Hematopoietic multipotent progenitor cell treated with erythropoietin and hydrocortisone succinate and interleukin-3 and kit ligand, for 6 days (in vitro differentiated cells): Measurements from ENCODE around the gene CAMSAP1.

Source experiments
- DNase-seq: peaks from one replicate; pipeline ENCODE4 v3.0.0-alpha.2; 2015

The CAMSAP1 gene

DNA sequence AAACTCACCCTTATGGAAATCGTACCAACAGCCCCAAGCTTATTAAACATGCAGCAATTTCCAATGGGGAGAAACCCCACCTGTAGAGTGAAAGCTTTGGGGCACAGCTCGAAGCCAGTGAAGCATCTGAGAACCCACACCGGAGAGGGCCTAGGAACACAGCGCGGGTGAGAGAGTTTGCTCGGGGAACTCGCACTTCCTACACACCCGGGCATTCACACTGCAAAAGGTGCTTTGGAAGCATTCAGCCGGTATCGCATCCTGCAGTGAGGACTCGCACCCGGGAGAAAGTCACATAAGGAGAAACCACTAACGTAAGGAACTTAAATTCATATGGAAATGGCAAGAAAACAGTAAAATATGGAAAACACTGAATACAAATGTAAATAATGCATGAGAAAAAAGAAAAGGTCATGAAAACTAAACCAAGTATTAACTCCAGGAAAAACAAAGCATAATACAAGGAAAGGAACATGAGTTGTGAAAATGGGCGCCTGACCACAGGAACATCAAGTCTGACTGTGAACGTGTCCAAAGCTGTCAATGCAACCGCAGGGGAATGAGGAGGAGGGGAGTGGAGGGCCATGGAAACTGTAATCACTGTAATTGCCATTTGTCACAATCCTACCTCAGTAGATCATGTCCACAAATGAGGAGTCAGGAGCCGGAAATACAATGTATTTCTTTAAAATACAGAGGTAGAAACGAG, 28.7 kb downstream of the CAMSAP1 start:
- no peak for DNase-seq

DNA sequence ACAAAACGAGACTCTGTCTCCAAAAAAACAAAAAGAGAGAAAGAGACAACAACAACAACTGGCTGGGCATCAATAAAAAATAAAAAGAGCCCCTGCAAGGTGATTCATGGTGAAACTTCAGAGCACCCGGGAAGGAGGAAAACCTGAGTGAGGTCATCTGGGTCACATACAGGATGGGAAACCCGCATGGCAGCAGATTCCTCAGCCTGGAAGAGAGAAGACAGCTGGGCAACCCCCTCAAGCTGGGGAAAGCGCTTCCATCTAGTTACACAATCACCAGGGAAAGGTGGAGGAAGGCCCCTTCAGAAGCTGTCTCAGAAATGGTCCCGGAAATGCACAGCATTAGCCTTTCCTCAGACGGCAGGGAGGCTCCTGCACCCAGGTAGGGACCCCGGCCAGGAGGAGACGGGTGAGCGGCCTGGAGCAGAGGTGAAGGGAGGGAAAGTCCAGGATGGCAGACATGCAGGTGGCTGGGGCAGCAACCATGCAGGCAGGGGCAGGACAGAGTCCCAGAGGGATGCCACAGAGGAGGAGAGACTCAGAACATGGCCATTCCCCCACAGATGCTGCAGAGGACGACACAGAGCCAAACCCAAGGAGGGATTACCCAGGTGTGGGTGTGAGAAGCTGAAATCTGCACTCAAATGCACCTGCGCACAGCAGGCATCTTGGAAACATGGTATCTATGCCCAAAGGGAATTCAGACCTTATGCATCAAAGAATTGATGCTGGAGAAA, 29.4 kb downstream of the CAMSAP1 start:
- DNase-seq, result no peak

DNA sequence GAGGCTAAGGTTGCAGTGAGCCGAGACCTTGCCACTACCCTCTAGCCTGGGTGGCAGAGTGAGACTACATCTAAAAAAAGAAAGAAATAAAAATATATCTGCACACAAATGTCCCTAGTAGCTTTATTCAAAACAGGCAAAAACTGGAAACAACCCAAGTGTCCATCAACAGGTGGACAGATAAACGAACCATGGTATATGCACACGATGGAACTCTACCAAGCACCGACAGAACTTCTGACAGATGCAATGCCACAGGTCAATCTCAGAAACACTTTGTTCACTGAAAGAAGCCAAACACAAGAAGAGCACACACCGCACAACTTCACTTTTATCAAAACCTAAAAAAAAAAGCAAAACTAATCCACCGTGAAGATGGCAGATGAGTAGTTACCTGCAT, 30.4 kb downstream of the CAMSAP1 start:
- no peak for DNase-seq

DNA sequence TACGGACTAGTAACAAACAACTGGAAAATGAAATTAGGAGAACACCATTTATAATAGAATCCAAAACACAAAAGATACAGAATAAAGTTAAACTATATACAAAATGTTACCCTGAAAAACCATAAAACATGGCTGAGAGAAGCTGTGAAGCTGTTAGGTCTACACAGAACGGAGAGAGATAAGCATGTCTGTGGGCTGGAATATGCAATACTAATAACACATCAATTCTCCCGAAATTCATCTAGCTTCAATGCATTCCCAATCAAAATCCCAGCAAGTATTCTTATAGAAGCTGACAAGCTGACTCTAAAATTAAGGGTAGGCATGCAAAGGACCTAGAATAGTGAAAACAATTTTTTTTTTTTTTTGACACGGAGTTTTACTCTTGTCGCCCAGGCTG, 32.5 kb downstream of the CAMSAP1 start:
- DNase-seq, result no peak

DNA sequence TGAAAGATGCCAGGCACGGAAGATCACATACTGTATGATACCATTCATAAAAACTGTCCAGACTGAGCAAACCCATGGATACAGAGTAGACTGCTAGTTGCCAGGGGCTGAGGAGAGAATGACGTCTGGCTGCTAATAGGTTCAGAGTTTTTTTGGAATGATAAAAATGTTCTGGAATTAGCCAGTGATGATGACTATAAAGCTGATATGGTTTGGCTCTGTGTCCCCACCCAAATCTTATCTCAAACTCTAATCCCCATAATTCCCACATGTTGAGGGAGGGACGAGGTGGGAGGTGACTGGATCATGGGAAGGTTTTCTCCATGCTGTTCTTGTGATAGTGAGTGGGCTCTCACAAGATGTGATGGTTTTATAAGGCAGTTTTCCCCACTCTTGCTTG, 37.4 kb downstream of the CAMSAP1 start:
- DNase-seq, result no peak

DNA sequence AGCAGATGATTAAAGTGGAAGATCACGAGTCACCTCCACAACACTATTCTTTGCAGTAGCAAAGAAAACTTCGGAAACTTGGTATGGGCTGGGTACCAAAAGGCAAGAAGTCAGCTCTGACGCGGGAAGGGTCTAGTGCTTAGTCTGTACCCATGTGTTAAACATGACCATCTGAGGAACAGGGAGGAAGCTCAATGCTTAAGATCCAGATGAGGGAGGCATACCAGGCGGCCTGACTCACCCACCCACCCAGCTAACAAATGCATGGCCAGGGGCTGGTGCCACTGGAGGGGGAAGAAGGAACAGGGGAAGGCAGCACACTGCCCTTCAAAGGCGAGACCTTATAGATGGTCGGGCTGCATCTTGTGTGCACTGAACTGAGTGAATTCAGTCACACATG, 41.8 kb downstream of the CAMSAP1 start:
- DNase-seq, result no peak

DNA sequence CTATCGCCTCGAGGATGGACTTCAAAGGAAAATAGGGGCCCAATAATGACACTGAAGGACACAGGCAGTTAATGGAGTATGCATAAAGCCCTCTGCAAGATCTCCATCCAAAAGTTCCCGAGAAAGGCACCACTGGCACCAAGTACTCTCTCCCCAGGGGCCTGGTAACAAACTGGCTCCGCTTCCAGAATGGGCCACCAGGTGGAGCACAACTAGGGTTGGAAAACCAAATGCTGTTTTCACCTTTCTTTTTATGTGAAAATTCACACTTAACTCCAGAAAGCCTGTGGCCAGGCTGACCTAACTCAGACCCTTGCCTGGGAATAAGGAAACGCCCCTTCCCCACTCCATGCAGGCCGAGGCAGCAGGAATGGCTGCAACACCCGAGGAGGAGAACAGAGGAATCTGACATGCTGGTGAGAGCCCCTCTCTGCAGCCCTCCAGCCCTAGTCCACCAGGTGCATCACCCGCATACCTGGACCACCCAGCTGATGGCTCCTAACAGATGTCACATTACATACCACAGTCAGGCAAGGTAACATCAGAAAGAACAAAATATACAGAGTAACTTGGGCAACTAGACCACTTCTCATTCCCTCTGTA, 42.8 kb downstream of the CAMSAP1 start:
- peak; percentile 82 for DNase-seq

DNA sequence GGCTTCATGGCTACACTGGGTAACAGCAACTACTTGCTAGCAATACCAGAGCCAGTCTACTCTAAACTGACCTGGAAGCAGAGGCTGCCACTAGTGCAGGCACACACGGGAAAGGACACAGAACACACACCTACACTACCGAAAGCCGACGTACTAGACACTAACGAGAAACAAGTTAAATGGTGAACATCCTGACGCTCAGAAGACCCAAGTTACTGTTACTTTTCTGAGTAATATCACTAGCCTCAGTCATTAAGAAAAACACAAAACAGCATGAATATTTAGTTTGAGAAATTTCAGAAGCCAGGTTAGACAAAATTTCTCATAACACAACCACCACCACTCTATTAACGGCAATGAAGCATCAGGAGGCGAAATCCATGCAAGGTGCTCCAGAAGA, 44.5 kb downstream of the CAMSAP1 start:
- DNase-seq, result no peak

DNA sequence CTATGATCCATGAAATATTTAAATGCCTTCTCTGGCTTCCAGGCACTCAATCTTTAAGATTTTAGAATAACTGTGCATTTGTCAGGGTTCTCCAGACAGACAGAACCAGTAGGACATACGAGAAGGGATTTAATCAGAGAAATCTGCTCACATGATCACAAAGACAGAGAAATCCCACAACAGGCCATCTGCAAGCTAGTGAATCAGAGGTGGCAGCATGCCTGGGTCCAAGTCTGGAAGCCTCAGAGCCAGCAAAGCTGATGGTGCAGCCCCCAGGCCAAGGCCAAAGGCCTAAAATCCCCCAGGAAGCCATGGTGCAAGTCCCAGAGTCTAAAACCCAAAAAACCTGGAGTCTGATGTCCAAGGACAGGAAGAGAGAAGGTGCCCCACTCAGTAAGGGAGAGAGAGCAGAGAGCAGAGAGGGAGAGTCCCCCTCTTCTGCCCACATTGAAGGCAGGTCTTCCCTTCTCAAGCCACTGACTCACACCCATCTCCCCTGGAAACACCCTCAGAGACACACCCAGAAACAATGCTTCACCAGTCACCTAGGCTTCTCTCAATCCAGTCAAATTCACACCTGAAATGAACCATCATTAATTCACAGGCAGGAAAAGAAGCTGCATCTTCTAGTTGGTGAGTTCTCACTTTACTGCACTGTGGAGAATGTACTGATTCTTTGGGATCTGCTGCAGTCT, 48.7 kb downstream of the CAMSAP1 start:
- no peak for DNase-seq

DNA sequence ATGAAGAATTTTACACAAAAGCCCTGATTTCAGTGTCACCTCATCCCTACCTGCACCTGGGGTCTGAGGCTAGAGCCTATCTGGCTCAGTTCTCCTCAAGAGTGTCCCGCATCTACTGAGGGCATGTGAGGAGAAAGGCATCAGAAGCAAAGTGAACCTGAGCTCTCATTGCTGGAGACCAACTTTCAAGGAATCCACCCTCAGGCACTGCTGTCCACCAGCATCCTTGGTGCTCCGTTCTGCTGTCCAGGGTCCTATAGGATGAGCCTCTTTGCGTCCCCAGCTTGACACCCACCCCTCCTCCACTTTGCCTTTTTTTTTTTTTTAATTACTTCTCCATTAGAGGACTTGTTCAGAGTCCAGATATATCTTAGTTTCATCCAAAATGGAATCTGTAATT, 49.5 kb downstream of the CAMSAP1 start:
- DNase-seq, result no peak

DNA sequence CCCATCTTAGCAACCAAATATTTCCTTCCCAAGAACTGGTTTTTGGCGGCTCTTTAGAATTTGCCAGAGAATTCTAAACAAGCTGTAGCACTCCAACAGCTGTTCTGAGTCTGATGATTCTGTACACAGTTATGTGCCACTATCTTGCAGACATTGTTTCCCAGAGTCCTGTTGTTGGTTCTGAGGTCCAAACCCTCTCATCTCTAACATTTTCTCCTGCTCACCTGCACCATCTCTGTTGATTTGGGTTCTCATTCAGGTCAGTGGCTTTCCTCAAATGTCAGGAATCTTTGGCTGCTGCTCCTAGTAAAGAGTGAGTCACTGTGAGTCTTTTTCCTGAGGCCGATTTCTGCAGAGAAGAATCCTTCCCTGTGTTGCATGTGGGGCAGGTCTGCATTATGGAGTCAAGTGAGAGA, 50.0 kb downstream of the CAMSAP1 start:
- DNase-seq, result no peak

DNA sequence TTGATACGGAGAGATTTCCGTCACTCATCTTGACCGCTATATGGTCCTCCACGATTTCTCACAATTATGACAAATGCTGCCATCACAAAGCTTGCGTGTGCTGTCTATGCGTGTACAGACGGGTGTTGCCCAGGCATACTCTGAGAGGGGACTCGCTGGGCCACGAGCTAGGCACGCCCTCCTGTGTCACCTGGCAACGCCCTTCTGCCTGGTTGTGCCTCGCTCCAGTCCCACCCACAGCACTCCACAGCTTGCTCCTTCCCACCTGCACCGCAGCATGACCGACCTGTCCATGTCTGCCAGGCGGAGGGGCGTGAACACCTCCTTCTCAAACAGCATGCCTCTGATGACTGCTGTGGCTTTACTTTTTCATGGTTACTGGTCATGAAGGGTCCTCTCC, 55.6 kb downstream of the CAMSAP1 start:
- DNase-seq, result no peak

DNA sequence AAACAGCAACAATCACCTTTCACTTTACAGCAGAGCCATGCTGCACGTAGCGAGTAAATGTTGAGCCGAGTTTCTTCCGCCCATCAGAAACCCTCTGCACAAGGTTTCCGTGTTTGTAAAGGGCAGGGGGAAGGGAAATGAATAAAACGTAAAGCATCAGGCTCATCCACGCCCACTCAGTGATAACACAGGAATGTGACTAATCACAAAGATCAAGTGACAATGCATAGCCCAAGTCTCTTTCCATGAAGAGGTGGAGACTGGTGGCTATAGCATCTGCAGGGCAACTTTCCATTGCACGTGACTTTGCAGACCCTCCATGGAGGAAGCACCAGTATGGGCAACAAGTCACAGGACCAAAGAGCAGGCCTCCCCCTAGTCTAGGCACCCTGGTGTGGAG, 56.6 kb downstream of the CAMSAP1 start:
- no peak for DNase-seq

DNA sequence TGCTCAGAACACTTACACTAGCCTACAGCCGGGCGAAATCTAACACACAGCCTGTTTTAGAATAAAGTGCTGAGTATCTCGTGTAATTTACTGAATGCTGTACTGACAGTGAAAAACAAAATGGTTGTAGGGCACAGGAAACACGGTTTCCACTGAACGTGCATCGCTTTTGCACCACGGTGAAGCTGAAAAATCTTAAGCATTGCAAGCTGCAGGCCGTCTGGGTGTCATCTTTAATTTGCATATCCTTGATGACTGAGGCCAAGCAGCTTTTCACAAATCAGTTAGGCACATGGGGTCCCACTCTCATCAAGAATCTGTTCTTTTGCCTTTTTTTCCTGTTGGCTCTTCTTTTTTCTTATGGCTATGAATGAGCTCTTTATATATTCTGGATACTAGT, 58.2 kb downstream of the CAMSAP1 start:
- DNase-seq, result no peak

DNA sequence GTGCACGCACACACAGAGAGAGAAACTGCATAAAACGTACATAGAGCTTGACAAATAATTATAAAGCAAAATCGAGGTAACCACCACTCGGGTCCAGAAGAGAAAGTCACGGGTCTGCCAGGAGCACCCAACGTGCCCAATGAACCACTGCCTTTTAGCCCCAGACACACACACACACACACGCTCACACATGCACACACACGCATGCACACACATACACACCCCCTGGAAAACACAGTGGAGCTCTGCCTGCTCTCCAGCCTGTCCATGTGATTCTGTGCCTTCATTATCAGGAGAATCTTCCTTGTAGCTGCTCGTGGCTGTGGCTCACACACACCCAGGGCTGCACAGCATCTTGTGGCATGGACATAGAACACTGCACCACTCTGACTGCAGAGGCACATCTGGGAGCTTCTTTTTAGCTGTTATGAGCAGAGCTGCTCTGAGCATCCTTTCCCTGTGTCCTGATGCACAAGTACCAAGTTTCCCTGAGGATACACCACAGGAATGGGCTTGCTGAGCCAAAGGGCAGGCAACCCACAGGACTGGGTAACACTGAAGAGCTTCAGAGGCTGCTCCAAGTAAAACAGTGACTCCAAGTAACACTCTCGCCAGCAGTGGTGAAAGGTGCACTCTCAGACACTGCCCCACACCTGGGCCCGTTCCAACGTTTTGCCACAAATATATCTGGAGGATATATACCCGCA, 58.9 kb downstream of the CAMSAP1 start:
- peak; percentile 20 for DNase-seq

DNA sequence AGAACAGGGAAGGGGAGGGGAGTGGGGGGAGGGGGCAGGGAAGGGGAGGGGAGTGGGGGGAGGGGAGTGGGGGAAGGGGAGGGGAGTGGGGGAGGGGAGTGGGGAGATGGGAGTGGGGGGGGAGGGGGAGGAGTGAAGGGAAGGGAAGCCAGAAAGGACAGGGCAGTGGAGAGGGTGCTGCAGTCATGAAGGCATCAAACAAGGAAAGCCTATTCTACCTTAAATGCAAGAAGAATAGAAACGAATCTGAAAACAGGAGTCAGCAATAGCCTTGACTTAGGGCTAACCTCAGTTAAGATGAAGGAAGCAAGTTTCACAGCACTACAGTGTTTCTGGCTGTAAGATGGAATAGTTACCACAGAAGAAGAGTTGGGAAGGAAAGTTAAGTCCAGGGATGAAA, 59.5 kb downstream of the CAMSAP1 start:
- peak; percentile 15 for DNase-seq

DNA sequence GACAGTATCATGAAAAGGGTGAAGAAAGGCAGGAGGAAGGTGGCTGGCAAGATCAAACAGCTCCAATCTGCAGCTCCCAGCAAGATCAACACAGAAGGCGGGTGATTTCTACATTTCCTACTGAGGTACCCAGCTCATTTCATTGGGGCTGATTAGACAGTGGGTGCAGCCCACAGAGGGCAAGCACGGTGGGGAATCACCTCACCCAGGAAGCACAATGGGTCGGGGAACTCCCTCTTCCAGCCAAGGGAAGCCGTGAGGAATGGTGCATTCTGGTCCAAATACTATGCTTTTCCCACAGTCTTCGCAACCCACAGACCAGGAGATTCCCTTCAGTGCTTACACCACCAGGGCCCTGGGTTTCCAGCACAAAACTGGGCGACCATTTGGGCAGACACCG, 66.8 kb downstream of the CAMSAP1 start:
- no peak for DNase-seq

DNA sequence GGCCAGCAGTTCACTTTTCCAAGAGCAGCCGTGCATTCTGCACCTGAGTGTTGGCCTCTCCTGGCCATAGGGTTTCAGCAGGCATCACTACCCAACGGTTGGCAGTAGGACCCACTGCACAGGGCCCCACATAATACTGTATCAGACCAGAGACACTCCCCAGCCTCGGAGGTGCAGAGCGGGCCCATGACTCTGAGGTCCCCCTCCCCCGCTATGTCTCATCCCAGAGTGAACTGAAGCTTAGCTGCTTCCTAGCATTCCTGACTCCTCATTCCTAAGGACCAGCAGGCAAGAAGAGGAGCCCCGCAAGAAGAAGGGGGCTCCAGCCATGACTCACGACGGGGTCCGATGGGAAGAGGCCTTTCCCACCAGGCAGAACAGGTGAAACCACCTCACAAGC, 67.2 kb downstream of the CAMSAP1 start:
- no peak for DNase-seq

DNA sequence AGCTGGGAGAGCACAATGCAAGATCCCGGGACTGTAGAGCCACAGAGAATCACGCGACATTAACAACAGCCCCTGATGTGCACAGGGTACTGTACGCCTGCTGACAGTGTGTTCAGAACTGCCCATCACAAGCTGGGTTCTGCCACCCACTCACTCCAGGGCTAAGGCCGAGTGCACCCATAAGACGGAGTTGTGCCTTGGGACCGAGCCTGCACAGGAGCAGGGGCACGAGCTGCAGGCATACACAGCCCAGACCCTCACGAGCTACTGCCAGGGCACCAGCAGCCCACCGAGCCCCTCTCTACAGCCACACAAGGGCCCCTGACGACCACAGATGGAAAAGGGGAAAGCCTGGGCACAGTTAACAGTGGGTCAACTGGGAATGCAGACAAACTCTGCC, 67.8 kb downstream of the CAMSAP1 start:
- DNase-seq, result no peak

DNA sequence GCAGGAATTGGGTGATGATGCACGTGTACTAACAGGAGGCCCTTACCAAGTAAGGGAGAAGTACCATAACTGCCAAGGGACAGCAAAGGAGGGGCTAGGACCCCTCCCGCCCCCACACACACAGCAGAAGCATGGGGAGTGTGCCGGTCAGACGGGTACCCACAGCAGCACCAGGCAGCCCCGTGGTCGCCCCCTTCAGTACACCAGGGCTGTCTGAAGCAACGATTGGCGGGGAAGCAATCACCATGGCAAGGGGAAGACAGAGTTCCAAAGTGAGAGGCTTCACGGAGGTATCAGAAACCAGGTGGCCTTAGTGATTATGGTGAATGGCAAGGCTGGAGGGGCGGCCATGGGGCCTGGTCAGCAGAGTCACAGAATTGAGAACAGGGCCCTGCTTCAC, 72.2 kb downstream of the CAMSAP1 start:
- no peak for DNase-seq

DNA sequence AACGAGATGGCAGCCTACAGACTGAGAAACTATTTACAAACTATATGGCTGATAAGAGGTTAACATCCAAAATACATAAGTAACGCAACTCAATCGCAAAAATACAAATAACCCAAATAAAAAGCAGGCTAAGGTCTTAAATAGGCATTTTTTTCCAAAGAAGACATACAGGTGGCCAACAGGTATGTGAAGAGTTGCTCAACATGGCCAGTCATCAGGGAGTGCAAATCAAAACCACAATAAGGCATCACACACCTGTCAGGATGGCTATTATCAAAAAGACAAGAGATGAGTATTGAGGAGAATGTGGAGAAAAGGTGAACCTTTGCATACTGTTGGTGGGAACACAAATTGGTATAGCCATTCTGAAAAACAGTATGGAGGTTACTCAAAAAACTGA, 73.5 kb downstream of the CAMSAP1 start:
- DNase-seq, result no peak

DNA sequence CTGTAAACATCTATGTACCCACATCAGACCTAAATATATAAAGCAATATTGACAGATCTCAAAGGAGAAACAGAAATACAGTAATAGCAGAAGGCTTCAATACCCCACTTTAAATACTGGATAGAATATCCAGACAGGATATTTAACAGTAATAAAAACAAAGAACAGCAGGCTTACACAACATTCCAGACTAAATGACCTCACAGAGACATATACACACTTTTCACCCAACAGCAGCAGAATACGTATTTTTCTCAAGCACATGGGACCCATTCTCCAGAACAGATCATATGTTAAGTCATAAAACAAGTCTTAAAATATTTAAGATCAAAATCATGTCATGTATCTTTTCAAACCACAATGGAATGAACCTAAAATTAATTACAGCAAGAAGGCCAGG, 76.8 kb downstream of the CAMSAP1 start:
- no peak for DNase-seq

DNA sequence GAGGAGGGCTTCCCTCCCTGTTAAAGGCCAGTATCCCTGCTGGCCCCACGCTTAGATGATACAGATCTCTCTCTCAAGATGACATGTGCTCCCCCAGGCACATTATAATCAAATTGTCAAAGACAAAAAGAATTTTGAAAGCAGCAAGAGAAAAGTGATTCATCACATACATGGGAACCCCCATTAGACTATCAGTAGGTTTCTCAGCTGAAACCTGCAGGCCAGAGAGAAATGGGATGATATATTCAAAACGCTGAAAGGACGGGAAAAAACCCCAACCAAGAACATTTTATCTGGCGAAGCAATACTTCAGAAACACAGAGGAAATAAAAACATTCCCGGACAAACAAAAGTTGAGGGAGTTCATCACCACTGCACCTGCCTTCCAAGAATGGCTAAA, 78.7 kb downstream of the CAMSAP1 start:
- DNase-seq, result no peak
